GM12891 (cell line): ENCODE data around the gene RBM28.

ENCODE experiments used
- PAX5 ChIP-seq: IDR thresholded peaks from 2 replicates; pipeline ENCODE4 v1.6.1; 2011; ENCODE audit warnings: low read length, moderate library complexity, mild to moderate bottlenecking; ENCODE audit not compliant: insufficient read depth, severe bottlenecking
- POLR2A ChIP-seq: IDR thresholded peaks from 2 replicates; pipeline ENCODE4 v1.6.1; 2011; ENCODE audit warnings: low read depth, low read length, control low read depth
- POLR2AphosphoS5 ChIP-seq: IDR thresholded peaks from 2 replicates; pipeline ENCODE4 v1.6.1; 2011; ENCODE audit warnings: low read depth, low read length, control low read depth
- POU2F2 ChIP-seq: IDR thresholded peaks from 2 replicates; pipeline ENCODE4 v1.6.1; 2011; ENCODE audit warnings: low read depth, mild to moderate bottlenecking, control low read depth, low read length, moderate library complexity
- SPI1 ChIP-seq: IDR thresholded peaks from 2 replicates; pipeline ENCODE4 v1.6.1; 2011; ENCODE audit warnings: low read depth, low read length, control low read depth
- TAF1 ChIP-seq: IDR thresholded peaks from 2 replicates; pipeline ENCODE4 v1.6.1; 2011; ENCODE audit warnings: low read depth, low read length, control low read depth

- TF ChIP-seq SPI1, result no peak
- TF ChIP-seq POLR2AphosphoS5, result no peak
- no peak for TF ChIP-seq TAF1
- no peak for TF ChIP-seq POLR2A
- no peak for TF ChIP-seq PAX5
- no peak for TF ChIP-seq POU2F2
These were observed 34.9 kb upstream of the RBM28 start for GRCh38 chr7:128378637-128379036.
